HG03342 (cell line): ENCODE results near the gene FAM3D.

Experiments used
- ATAC-seq: cut with Tn5 transposase; IDR thresholded peaks from one replicate; pipeline ENCODE4 v1.9.1; 2021; ENCODE audit warnings: mild to moderate bottlenecking, moderate library complexity; ENCODE audit not compliant: unreplicated experiment

FAM3D gene

GRCh38 chr3:58657571-58658141, 8.9 kb downstream of the FAM3D start:
- no peak for ATAC-seq

- no peak for ATAC-seq
These were observed 9.5 kb downstream of the FAM3D start for GRCh38 chr3:58657036-58657520.

- ATAC-seq, result no peak
These were observed 9.9 kb downstream of the FAM3D start for GRCh38 chr3:58656631-58657030.

GRCh38 chr3:58654466-58654865, 12.1 kb downstream of the FAM3D start:
- ATAC-seq, result no peak

GRCh38 chr3:58652624-58653023, 13.9 kb downstream of the FAM3D start:
- no peak for ATAC-seq

- ATAC-seq, result no peak
These were observed 15.3 kb downstream of the FAM3D start for GRCh38 chr3:58651276-58651675.

GRCh38 chr3:58647381-58648141, 19.0 kb downstream of the FAM3D start:
- no peak for ATAC-seq

GRCh38 chr3:58646503-58646902, 20.1 kb downstream of the FAM3D start:
- no peak for ATAC-seq

GRCh38 chr3:58645726-58646125, 20.8 kb downstream of the FAM3D start:
- ATAC-seq, result no peak

- ATAC-seq, result no peak
These were observed 23.7 kb downstream of the FAM3D start for GRCh38 chr3:58642846-58643245.

- peak; percentile 89 for ATAC-seq
These were observed 25.7 kb downstream of the FAM3D start for GRCh38 chr3:58640700-58641372.

GRCh38 chr3:58639842-58640241, 26.7 kb downstream of the FAM3D start:
- ATAC-seq, result no peak

GRCh38 chr3:58639001-58639400, 27.6 kb downstream of the FAM3D start:
- ATAC-seq, result no peak

- no peak for ATAC-seq
These were observed 28.0 kb downstream of the FAM3D start for GRCh38 chr3:58638591-58638990.

- no peak for ATAC-seq
These were observed 29.1 kb downstream of the FAM3D start for GRCh38 chr3:58637509-58637908.

- ATAC-seq, result no peak
These were observed 30.9 kb downstream of the FAM3D start for GRCh38 chr3:58635371-58636285.

GRCh38 chr3:58633157-58633865, 33.3 kb downstream of the FAM3D start:
- ATAC-seq, result no peak

- ATAC-seq, result no peak
These were observed 34.8 kb downstream of the FAM3D start for GRCh38 chr3:58631742-58632141.

- ATAC-seq, result no peak
These were observed 35.9 kb downstream of the FAM3D start for GRCh38 chr3:58630710-58631092.

- no peak for ATAC-seq
These were observed 36.4 kb downstream of the FAM3D start for GRCh38 chr3:58630076-58630709.
